Panc1 (cell line): ENCODE data around the gene DCBLD1.

ENCODE experiments used
- POLR2AphosphoS5 ChIP-seq: IDR thresholded peaks from 2 replicates; pipeline ENCODE4 v1.6.1; 2012; ENCODE audit warnings: mild to moderate bottlenecking, low read depth, low read length, moderate library complexity
- SIN3A ChIP-seq: IDR thresholded peaks from 2 replicates; pipeline ENCODE4 v1.6.1; 2012; ENCODE audit warnings: low read depth, mild to moderate bottlenecking, low read length, moderate library complexity, borderline replicate concordance; ENCODE audit not compliant: insufficient read depth
- TF ChIP-seq, protein P1 (sequence below): fragments of 450-650 bp; IDR thresholded peaks from 2 replicates; pipeline ENCODE4 v1.5.1; 2017; ENCODE audit warnings: mild to moderate bottlenecking

DNA sequence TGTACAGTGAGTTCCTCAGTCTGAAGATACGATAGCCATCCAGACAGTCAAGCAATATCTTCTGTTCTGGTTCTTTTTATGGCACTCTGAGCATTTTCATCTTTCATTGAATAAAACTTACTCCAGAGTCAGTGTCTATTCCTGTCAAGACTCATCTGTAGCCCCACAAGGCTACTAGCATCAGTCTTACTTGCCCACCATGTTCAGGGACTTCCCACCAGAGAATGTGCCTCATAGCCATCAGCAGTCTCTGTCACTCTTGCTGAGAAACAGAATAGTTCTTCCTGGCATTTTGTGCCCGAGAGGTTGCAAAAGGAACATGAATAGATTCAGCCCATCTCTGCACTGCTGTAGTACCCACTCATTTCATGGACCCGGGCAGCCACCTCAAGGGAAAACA, 12.7 kb upstream of the DCBLD1 start:
- TF ChIP-seq, protein P1, sequence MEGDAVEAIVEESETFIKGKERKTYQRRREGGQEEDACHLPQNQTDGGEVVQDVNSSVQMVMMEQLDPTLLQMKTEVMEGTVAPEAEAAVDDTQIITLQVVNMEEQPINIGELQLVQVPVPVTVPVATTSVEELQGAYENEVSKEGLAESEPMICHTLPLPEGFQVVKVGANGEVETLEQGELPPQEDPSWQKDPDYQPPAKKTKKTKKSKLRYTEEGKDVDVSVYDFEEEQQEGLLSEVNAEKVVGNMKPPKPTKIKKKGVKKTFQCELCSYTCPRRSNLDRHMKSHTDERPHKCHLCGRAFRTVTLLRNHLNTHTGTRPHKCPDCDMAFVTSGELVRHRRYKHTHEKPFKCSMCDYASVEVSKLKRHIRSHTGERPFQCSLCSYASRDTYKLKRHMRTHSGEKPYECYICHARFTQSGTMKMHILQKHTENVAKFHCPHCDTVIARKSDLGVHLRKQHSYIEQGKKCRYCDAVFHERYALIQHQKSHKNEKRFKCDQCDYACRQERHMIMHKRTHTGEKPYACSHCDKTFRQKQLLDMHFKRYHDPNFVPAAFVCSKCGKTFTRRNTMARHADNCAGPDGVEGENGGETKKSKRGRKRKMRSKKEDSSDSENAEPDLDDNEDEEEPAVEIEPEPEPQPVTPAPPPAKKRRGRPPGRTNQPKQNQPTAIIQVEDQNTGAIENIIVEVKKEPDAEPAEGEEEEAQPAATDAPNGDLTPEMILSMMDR: no peak
- TF ChIP-seq SIN3A (no peak), POLR2AphosphoS5 (no peak)
